Skeletal muscle tissue (tissue), 4 donors: ENCODE measurements around the gene CCDC8. TPM values are rescaled to one million over a fixed set of nuclear protein-coding genes. Genes with fewer than 3 reads are reported as not detected.
A peak's percentile ranks its signal among the peaks of the same experiment; 100 is the strongest.
"Not testable (repeated sequence)": the region's sequence is repeated elsewhere in the genome, so short reads cannot be mapped to it uniquely, and the experiment has no call there.

Source experiments
- H3K27ac ChIP-seq: one replicate; pipeline ENCODE4 v1.7.0; 2013; ENCODE audit warnings: mild to moderate bottlenecking, low read depth, low read length, inconsistent platforms
- H3K27me3 ChIP-seq, 3 donors: one replicate each; pipeline ENCODE4 v1.7.0; 2013; ENCODE audit warnings: low read length in 3 of 3; ENCODE audit not compliant: control insufficient read depth in 3 of 3, insufficient read depth in 3 of 3
- H3K36me3 ChIP-seq, 3 donors: one replicate each; pipeline ENCODE4 v1.7.0; 2013; ENCODE audit warnings: low read length in 3 of 3; ENCODE audit not compliant: control insufficient read depth in 3 of 3, insufficient read depth in 3 of 3
- H3K4me1 ChIP-seq, 3 donors: one replicate each; pipeline ENCODE4 v1.7.0; 2013; ENCODE audit warnings: low read length in 3 of 3, mild to moderate bottlenecking in 3 of 3; ENCODE audit not compliant: control insufficient read depth in 3 of 3, insufficient read depth in 3 of 3
- H3K4me3 ChIP-seq, 3 donors: one replicate each; pipeline ENCODE4 v1.7.0; 2013; ENCODE audit warnings: low read length in 3 of 3
- H3K9ac ChIP-seq, 3 donors: one replicate each; pipeline ENCODE4 v1.7.0; 2013; ENCODE audit warnings: low read length in 3 of 3, mild to moderate bottlenecking in 3 of 3, moderate library complexity in 2 of 3, low read depth in 1 of 3
- H3K9me3 ChIP-seq, 3 donors: one replicate each; pipeline ENCODE4 v1.7.0; 2013; ENCODE audit warnings: low read length in 3 of 3; ENCODE audit not compliant: control insufficient read depth in 3 of 3
- total RNA-seq: library from RNA; depleted of rRNA; stranded (reverse); fragments of >200 nt; gene quantifications from one replicate; pipeline ENCODE4 v1.2.3, GENCODE V29; 2014
- donor health status: Osteomylitis.

Gene CCDC8
- total RNA-seq, 1 donor from 2014 or later = 67.8 TPM

- not testable (repeated sequence) for H3K27me3 ChIP-seq, H3K9me3 ChIP-seq, H3K9ac ChIP-seq, H3K27ac ChIP-seq, H3K4me3 ChIP-seq
- Histone ChIP-seq H3K36me3 (peaks cover 15 to 21% (median 18%) of the 10 kb centered on the region in 3 donors), H3K4me1 (peaks cover 23 to 56% (median 39%) of the 10 kb centered on the region in 3 donors)
Observed at GRCh38 chr19:46375476-46376067, 37.8 kb downstream of the CCDC8 start.

- Histone ChIP-seq H3K27me3 (no peaks in the 10 kb centered on the region), H3K27ac (peak overlapping the region; percentile 52), H3K36me3 (peaks cover 15 to 22% (median 18%) of the 10 kb centered on the region in 3 donors), H3K4me1 (peaks cover 23 to 52% (median 33%) of the 10 kb centered on the region in 3 donors), H3K9ac (peak overlapping the region in 1 of 3 donors; percentile 10), H3K4me3 (no peak overlapping the region), H3K9me3 (no peaks in the 10 kb centered on the region)
Observed at GRCh38 chr19:46374536-46375475, 38.6 kb downstream of the CCDC8 start.

- no peaks in the 10 kb centered on the region for H3K27me3 ChIP-seq
- peak overlapping the region; percentile 52 for H3K27ac ChIP-seq
- H3K4me3 ChIP-seq = peak overlapping the region in 1 of 3 donors; percentile 6
- peaks cover 17 to 22% (median 18%) of the 10 kb centered on the region in 3 donors for H3K36me3 ChIP-seq
- peak overlapping the region; percentile 40 to 57 (median 43) for H3K9ac ChIP-seq
- peaks cover 23 to 42% (median 28%) of the 10 kb centered on the region in 3 donors for H3K4me1 ChIP-seq
- no peaks in the 10 kb centered on the region for H3K9me3 ChIP-seq
Observed at GRCh38 chr19:46373491-46374359, 39.6 kb downstream of the CCDC8 start.

- H3K4me3 ChIP-seq = no peak overlapping the region
- peaks cover 20 to 24% (median 21%) of the 10 kb centered on the region in 3 donors for H3K36me3 ChIP-seq
- H3K9ac ChIP-seq = peak overlapping the region in 1 of 3 donors; percentile 16
- no peaks in the 10 kb centered on the region for H3K9me3 ChIP-seq
- peaks cover 16 to 41% (median 26%) of the 10 kb centered on the region in 3 donors for H3K4me1 ChIP-seq
- no peaks in the 10 kb centered on the region for H3K27me3 ChIP-seq
- peak overlapping the region; percentile 11 for H3K27ac ChIP-seq
Observed at GRCh38 chr19:46372901-46373490, 40.4 kb downstream of the CCDC8 start.

GRCh38 chr19:46371371-46371901 is 41.9 kb downstream of the CCDC8 start:
- Histone ChIP-seq H3K9ac (peak overlapping the region in 1 of 3 donors; percentile 35), H3K4me3 (no peak overlapping the region), H3K27me3 (no peaks in the 10 kb centered on the region), H3K4me1 (peaks cover 11 to 28% (median 20%) of the 10 kb centered on the region in 3 donors), H3K9me3 (no peaks in the 10 kb centered on the region), H3K27ac (no peak overlapping the region), H3K36me3 (peaks cover 11 to 25% (median 12%) of the 10 kb centered on the region in 3 donors)

- no peak overlapping the region for H3K27ac ChIP-seq
- no peaks in the 10 kb centered on the region for H3K27me3 ChIP-seq
- no peak overlapping the region for H3K9ac ChIP-seq
- no peaks in the 10 kb centered on the region for H3K9me3 ChIP-seq
- no peak overlapping the region for H3K4me3 ChIP-seq
- peaks cover 5 to 20% (median 6%) of the 10 kb centered on the region in 3 donors for H3K36me3 ChIP-seq
- H3K4me1 ChIP-seq = peaks cover 11 to 28% (median 20%) of the 10 kb centered on the region in 3 donors
Observed at GRCh38 chr19:46369817-46370216, 43.5 kb downstream of the CCDC8 start.

GRCh38 chr19:46368116-46368515 is 45.2 kb downstream of the CCDC8 start:
- no peak overlapping the region for H3K9ac ChIP-seq
- peaks cover 3 to 12% (median 8%) of the 10 kb centered on the region in 3 donors for H3K4me1 ChIP-seq
- no peak overlapping the region for H3K4me3 ChIP-seq
- no peak overlapping the region for H3K27ac ChIP-seq
- H3K36me3 ChIP-seq = peaks cover 10 to 23% (median 12%) of the 10 kb centered on the region in 3 donors
- no peaks in the 10 kb centered on the region for H3K9me3 ChIP-seq
- no peaks in the 10 kb centered on the region for H3K27me3 ChIP-seq

GRCh38 chr19:46367426-46367825 is 45.9 kb downstream of the CCDC8 start:
- H3K9me3 ChIP-seq = no peaks in the 10 kb centered on the region
- peaks cover 10 to 23% (median 12%) of the 10 kb centered on the region in 3 donors for H3K36me3 ChIP-seq
- H3K27me3 ChIP-seq = no peaks in the 10 kb centered on the region
- no peak overlapping the region for H3K27ac ChIP-seq
- H3K4me3 ChIP-seq = no peak overlapping the region
- peaks cover 0 to 7% (median 3%) of the 10 kb centered on the region in 3 donors for H3K4me1 ChIP-seq
- no peak overlapping the region for H3K9ac ChIP-seq
